HG02973 (cell line): ENCODE measurements around the gene HSF5.

Experiments used
- ATAC-seq: cut with Tn5 transposase; IDR thresholded peaks from one replicate; pipeline ENCODE4 v1.9.1; 2021; ENCODE audit warnings: moderate library complexity; ENCODE audit not compliant: unreplicated experiment

The HSF5 gene

DNA sequence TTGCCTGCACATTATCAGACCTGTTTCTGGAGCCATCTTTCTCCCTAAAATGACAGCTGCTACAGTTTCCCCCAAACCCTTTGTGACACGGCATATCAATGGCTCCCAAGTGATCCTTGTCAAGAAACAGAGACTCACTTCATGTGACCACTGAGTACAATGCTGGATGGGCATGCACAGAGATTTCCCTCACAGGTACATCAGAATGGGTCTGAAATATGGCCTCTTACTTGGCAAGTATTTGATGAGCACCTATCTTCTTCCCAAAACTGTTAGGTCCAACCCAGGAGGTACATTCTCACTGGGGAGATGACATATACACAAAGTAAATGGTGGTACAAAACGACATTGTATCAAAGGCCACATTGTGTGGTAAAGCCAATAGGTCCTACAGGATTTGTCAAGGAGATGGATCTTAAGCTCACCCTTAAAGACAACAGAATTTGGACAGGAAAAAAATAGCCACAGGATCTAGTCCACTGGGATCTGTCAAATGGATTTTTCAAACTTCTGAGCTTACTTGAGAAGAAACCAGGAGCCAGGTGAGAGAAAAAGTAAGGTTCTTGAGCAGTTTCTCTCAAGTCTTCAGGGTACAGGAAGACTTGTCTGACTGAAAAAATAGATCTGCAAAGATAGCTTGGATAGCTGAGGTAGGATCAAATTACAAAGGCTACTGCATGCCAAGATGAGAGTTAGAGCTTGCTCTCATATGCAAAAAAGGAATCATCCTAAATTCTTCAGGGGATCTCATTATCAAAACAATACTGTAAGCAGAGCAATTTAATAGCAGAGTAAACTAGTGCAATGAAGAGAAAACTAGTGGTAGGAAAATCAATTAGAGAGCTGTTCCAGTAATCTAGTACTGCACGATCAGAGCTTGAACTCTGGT is 99.7 kb downstream of the HSF5 start:
- ATAC-seq = no peak

DNA sequence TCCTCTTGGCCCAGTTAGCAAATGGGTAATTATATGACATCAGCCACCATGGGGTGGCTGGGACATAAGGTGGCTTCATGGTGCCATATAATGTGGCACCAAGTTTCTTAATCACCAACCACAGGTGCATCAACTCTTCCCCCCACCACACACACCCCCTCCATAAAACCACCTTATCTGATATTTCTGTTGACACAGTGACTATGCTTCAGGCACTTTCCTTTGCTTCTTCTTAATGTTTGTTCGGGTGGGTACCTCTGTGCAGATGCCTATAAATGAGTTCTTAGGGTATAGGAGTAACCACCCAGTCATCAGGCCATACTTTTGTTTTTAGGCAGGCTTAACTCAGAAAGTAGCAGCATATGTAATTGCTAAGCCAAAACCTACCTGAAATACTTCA is 100.4 kb downstream of the HSF5 start:
- ATAC-seq = no peak

DNA sequence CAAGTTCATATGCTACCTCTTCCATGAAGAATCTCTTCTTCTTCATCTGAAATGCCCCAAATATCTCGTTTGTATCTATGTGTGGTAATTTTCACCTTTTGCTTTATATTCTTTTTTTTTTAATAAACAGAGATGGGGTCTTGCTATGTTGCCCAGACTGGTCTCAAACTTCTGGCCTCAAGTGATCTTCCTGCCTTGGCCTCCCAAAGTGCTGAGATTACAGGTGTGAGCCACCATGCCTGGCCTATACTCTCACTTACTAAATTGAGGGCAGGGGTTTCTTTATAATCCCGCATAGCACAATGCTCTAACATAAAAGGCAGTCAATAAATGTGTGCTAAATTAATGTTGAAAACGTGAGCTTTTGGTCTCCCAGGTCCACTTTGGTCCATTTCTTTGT is 101.5 kb downstream of the HSF5 start:
- no peak for ATAC-seq

DNA sequence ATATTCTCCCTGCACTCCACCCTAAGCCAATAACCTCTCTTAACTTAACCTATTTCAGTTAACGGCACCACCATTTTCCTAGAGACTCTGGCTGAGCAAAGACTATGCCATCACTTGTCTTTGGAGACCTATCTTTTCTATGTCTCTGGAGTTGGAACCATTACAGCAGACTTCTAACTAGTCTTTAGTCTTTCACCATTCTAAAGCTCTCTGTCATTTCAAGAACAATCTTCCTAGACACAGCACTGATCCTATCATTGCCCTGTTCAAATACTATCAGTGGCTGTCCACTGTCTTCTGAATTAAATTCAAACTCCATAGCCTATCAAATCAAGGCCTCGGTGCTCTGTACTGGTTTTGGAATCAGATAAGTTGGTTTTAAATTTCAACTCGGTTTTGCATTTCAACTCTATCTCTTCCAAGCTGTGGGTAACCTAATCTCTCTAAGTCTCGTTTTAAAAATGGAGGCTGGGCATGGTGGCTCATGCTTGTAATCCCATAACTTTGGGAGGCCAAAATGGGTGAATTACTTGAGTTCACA is 102.8 kb downstream of the HSF5 start:
- no peak for ATAC-seq

DNA sequence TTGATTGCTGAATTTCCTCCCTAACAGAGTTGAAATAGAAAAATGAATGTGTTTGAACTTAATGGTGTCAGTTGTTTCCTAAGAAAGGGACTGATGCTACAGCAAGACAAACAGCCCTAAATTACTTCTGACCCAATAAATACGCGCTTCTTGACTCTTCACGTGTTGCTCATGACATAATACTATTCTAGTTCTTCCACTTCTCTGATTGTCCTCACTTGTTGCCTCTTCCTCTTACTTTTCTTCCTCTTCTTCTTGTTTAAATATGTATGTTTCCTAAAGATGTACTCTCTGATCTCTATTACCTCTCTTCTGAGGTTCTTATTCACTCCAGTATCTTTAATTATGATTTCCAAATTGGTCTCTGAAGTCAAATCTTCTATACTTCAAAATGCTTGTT is 103.3 kb downstream of the HSF5 start:
- ATAC-seq = no peak

DNA sequence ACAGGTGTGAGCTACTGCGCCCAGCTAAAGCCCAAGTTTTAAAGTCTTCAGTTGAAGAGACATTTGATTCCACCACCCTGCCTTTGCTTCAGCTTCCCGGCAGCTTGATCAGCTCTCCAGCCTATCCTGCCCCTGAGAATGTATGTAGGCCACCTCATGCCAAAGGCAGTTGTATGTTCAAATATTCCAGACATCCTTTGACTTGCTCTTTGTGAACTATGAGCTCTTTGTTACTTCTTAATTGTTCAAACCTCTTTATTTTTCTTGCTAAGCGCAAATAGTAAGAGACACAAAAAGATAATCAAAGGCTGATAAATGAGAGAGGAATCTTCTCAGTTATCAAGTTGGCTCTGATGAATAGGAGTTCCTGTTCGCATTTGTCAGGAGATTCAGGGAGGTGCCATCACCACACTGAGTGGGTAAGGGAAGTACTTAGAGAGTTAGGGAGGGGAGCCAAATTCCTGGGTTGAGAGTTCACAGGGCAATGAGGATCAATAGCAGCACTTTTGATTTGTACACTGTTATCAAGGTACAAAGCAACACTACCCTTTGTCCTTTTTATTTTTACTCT is 104.2 kb downstream of the HSF5 start:
- ATAC-seq = no peak

DNA sequence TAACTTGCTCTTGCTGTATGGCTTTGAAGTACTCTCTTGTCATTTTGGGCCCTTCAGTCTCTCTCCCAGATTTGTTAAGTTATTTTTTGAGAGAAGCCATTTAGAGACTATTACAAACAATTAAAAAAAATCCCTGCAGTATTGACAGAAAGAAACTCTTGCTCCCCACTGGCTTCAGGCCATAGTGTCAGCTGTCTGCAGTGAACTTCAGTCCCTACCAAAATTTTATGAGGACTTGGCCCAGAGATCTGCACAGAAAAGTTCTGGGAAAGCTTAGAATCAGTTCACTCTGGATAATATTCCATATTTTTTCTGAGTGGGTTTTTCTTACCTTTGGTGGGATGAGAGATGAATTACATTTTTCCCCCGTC is 105.4 kb downstream of the HSF5 start:
- no peak for ATAC-seq

DNA sequence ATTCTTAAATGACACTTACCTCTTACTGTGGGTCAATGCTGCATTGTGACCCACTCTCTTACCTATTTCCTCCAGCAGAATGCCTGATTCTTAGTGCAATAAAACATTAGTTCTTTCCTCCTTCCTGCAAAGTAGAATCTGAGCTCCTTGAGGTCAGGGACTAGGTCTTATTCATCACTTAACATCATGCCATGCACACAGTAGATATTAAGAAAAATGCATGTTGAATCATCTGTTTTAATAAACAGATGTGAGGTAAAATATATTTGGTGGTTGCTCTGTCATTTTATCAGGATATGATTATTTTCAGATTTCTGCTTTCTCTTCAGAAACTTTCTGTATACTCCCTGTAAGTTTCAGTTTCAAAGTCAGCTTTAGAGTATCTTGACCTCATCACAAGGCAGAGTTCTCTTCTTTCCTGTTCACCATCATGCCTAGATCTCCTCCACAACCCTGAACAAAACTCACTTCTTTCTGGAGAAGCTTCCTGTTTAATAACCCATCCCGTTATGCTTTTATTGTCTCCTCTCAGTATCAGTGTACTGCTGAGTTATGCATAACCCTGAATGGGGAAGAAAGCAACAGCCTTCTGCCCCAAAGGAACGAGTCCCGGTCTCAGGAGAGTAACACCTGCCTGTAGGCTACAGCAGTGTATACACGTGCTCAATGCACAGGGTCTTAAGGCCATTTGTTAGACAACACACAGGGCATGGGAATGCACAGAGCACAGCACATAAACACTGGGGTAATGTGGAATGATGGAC is 105.9 kb downstream of the HSF5 start:
- ATAC-seq = no peak

DNA sequence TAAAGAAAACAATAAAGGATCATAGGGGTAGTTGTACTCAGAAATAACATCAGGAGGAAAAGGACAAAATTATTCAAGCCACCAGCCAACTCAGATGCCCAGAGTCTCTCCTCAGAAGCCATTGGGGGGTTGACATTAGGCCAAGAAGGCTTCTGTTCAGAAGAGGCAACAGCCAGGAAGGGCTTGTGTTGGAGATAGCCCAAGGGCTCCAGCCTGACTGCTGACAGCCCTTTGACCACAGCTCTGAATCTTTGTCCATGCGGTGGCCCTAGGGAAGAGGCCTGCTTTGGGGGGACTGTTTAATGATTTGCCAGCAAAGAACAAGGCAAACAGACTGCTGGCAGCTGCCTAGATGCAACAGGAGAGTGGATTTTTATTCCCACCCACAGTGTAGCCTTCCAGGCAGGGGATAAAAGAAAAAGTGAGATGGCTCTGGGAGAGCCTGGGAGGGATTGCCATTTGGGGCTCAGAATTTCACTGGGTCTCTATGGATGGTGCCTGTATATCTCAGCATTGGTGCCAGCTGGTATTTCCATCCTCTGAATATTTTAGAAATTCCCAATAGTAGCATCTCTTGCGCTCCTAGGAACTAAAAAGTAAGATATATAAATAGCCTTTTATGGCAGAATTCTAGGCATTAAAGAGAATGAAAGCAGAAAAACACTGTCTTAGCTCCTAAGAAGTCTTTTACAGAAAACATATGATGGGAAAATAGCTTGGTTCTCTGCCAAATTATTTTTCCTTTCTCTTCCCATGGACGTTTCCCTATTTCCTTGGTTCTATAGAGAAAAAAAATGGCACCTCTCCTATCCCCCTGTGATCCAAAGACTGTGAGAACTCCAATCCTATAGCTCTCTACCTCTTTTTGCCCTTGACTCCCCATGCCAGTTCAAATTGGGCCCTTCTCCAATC is 106.8 kb downstream of the HSF5 start:
- ATAC-seq = no peak

DNA sequence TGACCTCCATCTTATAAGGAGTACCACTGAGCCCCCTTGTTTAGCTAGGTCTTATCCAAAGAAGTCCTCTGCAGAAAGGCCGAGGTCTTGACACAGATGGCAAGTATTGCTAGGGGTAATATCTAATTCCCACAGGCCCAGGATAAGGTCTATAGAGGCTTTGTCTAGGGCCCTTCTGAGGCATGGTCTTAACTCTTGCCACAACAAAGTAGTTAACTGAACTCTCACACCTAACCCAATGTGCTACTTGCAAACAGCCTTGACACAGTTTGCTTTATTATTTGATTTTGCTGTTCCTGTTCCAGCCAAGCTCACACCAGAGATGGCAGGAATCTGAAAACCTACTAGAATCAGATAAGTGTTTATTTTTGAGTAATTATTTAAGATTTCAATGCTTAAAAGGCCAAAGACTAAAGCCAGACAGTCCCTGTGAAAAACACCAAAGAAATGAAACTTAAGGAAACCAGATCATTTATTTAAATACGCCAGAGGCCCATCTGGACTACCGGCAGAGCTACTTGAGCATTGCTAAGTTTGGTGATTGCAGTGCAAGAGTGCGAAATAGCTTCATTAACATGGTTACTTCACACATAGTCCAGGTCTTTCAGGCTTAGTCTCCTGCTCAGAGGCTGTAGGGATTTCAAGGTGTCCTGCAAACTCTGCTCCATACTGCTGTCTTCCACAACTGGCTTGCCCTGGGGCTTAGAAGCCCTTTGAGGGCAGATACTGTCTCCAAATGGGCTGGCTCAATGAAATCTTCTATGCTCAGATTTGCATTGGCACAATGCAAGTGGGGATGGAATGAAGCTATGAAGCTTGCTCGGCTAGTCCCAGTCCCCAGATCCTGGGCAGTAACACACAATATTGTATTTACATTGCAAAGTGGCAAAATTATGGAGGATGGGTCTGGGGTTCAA is 107.7 kb downstream of the HSF5 start:
- ATAC-seq = no peak

DNA sequence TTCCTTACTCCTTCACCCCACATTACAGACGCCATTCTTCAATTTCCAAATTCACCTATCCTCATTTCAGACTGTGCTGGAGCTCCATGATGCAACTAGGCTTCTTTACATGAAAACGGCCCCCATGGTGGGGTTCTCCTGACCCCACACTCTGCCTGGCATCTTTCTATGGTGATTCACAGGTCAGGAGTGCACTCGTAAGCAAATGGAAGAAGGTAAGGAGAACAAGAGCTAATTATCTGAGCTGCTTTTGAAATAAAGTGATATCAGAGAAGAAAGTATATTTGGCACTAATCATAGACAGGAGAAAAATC is 108.7 kb downstream of the HSF5 start:
- ATAC-seq = no peak

DNA sequence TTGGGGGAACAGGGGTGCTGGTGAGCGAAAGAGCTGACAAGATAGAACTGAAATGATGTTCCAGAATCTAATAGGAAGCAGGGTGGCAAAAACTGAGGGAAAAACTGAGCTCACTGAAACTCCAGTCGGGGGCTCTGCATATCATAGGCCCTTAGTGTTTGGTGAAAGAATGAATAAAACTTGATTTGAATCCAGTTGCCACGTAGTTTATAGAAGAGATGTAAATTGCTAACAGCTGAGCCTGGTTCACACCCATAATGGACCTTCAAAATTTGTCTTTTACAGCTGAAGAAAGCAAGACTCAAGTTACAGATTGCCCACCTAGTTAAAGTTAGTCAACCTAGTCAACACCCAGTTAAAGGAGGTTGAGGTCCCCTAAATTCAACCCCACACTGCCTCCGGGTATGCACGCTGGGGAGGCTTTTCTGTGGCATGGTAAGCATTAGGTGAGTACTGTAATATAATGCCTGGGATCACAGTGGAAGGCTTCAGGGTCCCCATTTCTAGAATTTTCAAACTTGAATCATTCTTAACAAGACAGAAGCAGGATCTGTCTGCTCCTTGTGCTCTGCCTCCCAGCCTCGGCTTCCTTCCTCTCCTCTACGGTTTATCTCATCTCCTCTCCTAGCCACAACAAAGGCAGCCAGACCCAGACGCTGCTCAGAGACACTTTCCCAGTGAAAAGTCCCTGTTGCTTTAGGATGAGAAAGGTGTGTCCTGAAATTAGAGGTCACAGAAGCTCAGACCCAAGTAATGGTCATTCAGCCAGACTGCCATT is 109.3 kb downstream of the HSF5 start:
- ATAC-seq = no peak

DNA sequence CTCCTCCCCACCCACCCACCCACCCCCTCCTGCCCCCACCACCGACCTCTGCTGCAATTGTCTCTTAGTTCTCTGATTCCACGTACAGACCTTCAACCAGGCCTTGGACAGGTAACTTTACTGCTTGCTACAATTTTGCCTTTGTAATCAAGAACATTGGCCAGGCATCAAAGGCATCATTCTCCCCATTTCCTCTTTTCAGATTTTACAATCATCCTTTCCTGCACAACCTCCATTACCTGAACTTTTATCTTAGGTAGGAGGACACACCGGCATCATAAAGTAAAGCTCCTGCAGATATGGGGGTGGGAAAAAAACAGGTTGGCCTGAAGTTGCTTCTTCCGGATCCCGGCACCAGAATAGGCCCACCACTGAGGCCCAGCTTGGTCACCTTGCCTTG is 110.5 kb downstream of the HSF5 start:
- ATAC-seq = no peak

DNA sequence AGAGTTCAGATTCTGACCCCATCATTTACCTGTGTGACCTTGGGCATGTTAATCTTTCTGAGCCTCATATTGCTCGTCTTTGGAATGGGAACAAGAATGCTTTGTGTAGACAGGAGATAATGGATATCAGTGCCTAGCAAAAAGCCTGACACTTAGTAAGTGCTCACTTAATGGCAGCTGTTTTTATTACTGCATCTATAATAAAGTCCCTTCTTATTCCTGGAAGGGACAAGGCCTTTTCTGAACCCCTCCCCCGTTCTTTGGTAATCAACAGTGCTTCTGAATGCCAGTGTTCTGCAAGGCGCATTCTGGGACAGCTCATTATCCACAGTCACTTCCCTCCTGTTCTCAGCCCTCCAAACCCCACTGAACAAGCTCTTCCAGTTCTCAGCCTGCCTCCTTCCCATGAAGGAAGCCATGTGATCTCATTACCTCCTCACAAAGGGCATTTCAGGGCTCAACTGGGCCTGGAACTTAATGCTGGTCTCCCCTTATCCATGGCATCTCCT is 111.1 kb downstream of the HSF5 start:
- no peak for ATAC-seq

DNA sequence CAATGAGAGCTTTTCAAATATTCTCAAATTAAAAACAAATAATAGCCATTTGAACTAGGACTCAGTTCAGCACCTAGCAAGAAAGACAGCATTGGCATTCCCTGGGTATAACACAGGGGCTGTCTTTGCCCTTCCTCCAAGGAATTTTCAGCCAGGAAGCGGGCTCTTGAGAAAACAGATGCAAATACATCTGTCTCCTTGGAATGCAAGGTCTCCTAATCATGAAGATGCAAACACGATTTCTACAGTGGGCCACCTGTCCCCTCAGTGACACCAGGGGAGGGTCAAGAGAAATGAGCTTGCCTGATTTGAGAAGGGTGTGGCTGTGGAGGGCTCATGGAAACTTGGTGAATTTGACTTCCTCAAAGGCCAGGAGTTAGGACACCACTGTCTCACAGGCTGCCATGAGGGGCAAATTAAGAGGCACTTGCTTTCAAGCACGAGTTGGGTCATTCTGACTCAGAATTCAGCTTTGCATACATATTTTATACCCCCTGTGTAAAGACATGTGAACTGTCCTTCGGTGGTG is 111.7 kb downstream of the HSF5 start:
- no peak for ATAC-seq

DNA sequence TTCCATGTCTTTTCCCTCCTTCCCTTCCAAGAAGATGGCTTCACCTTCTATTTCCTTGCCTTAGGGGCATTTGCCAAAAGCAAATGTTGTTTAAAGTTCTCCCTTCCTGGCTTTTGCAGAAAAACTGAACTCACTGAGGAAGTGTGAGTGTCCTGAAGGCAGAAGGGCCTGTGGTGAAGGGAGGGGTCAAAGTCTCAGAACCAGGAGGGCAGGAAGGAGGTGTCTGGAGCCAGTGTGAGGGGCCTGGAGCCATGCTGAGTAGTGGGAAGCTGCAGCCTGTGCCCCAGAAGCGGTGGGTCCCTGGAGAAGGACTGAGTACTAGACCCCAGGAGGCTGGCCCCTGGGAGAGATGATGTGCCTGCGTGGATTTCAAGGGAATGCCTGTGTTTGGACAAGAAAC is 112.4 kb downstream of the HSF5 start:
- ATAC-seq = no peak

DNA sequence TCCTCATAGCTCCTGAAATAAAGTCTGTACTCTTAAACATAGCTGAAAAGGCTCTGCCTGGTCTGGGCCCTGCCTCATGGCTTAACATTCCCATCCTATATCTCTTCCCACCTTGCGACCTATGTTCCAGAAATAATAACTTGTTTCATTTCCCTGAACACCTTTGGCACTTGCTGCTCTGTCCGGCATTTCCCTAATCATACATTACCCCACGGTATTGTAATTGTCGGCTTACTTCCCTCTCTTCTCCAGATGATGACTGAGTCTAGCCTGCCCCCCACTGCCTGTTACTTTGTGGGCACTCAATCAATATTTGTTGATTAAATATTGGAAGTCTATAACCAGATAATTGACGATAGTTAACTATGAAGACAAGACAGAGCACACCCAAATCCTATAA is 113.0 kb downstream of the HSF5 start:
- no peak for ATAC-seq

DNA sequence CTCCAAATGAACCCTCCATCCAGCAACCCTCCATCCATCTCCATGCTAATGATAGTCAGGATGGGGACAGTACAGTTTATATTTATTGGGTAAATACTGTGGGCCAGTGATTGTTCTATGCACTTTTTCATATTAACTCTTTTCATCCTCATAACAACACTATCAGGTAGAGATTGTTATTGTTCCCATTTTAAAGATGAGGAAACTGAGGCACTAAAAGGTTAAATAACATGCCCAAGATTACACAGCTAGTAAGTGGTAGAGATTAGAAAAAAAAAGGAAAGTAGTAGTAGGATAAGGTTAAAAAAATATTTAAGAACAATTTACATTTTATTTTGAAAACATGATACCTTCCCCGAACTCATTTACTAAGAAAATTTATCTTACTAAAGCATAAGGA is 114.3 kb downstream of the HSF5 start:
- no peak for ATAC-seq

DNA sequence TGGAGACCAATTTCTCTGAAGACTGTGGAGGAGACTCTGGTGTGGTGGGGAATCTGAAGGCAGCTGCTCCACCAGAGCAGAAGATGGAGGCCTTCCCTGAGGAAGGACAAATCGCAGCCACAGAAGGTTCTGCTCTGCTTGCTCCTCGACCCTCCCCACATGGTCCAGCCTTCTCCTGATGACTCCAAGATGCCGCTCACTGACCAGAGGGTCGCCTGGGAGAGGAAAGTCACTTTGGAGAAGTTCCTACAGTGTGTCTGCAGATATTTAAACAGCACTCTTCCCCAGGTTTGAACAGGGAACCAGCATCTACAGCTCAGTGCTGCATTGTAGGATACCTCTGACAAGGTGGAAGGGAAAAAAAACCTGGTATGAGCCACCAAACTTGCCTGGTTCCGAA is 115.2 kb downstream of the HSF5 start:
- ATAC-seq = no peak
